Bronchial epithelial cell (primary cell): ENCODE measurements around the gene PEF1. TPM values are rescaled to one million over a fixed set of nuclear protein-coding genes. Genes with fewer than 3 reads are reported as not detected.
A peak's percentile ranks its signal among the peaks of the same experiment; 100 is the strongest.

Experiments used
- DNase-seq: peaks from one replicate; pipeline ENCODE4 v3.0.0-alpha.2; 2010; ENCODE audit warnings: low read depth
- FAIRE-seq: peaks from 2 replicates; lab custom pipeline; 2011; peaks lifted over from hg19 to GRCh38; lab: Jason Lieb, UNC
- H3K27me3 ChIP-seq: 2 replicates; pipeline ENCODE4 v1.5.1; 2011; ENCODE audit warnings: low read length; ENCODE audit not compliant: control insufficient read depth, insufficient read depth
- H3K36me3 ChIP-seq: 2 replicates; pipeline ENCODE4 v1.5.1; 2011; ENCODE audit warnings: low read length; ENCODE audit not compliant: control insufficient read depth, insufficient read depth
- H3K4me3 ChIP-seq: 2 replicates; pipeline ENCODE4 v1.5.1; 2011; ENCODE audit warnings: mild to moderate bottlenecking, low read depth, low read length, control low read depth
- CTCF ChIP-seq: IDR thresholded peaks from 2 replicates; pipeline ENCODE4 v1.5.1; 2011; ENCODE audit warnings: mild to moderate bottlenecking, moderate library complexity, low read length, control low read depth, inconsistent platforms; ENCODE audit not compliant: insufficient read depth, severe bottlenecking
- total RNA-seq: library from RNA; depleted of rRNA; stranded (reverse); fragments of >200 nt; gene quantifications from 2 replicates; pipeline ENCODE4 v1.2.1, GENCODE V29; 2014

Gene PEF1
- total RNA-seq, 1 donor from 2014 or later: 67.4 TPM

- no peak for DNase-seq
- Histone ChIP-seq H3K27me3 (no peaks in the 10 kb centered on the region), H3K4me3 (no peak overlapping the region), H3K36me3 (peaks cover 20% of the 10 kb centered on the region)
- TF ChIP-seq CTCF: no peak
- no peak for FAIRE-seq
Measured at GRCh38 chr1:31652891-31653499, 8.3 kb upstream of the PEF1 start.

GRCh38 chr1:31651766-31652165 is 7.1 kb upstream of the PEF1 start:
- no peak overlapping the region for H3K4me3 ChIP-seq
- FAIRE-seq (no peak), DNase-seq (no peak)
- no peak for TF ChIP-seq CTCF
- no peaks in the 10 kb centered on the region for H3K27me3 ChIP-seq
- H3K36me3 ChIP-seq: peaks cover 17% of the 10 kb centered on the region

- H3K36me3 ChIP-seq: peaks cover 16% of the 10 kb centered on the region
- no peak for DNase-seq
- no peak for FAIRE-seq
- H3K27me3 ChIP-seq: no peaks in the 10 kb centered on the region
- no peak for TF ChIP-seq CTCF
- no peak overlapping the region for H3K4me3 ChIP-seq
Measured at GRCh38 chr1:31651089-31651420, 6.4 kb upstream of the PEF1 start.

- Histone ChIP-seq H3K36me3 (peaks cover 10% of the 10 kb centered on the region), H3K27me3 (no peaks in the 10 kb centered on the region), H3K4me3 (no peak overlapping the region)
- no peak for DNase-seq
- TF ChIP-seq CTCF: no peak
- no peak for FAIRE-seq
Measured at GRCh38 chr1:31650161-31651088, 5.7 kb upstream of the PEF1 start.

GRCh38 chr1:31648641-31649357 is 4.1 kb upstream of the PEF1 start:
- TF ChIP-seq CTCF: no peak
- Histone ChIP-seq H3K36me3 (peaks cover 3% of the 10 kb centered on the region), H3K27me3 (no peaks in the 10 kb centered on the region), H3K4me3 (no peak overlapping the region)
- FAIRE-seq: peak; percentile 32
- DNase-seq: no peak
